Raji (cell line): Measurements from ENCODE around the gene LAMC3.

Experiments
- POLR2A ChIP-seq: IDR thresholded peaks from 2 replicates; pipeline ENCODE4 v1.6.1; 2011; ENCODE audit warnings: low read depth, low read length, control low read depth; ENCODE audit not compliant: insufficient read depth

LAMC3 gene

GRCh38 chr9:131036071-131036470 is 27.1 kb downstream of the LAMC3 start:
- no peak for TF ChIP-seq POLR2A

DNA sequence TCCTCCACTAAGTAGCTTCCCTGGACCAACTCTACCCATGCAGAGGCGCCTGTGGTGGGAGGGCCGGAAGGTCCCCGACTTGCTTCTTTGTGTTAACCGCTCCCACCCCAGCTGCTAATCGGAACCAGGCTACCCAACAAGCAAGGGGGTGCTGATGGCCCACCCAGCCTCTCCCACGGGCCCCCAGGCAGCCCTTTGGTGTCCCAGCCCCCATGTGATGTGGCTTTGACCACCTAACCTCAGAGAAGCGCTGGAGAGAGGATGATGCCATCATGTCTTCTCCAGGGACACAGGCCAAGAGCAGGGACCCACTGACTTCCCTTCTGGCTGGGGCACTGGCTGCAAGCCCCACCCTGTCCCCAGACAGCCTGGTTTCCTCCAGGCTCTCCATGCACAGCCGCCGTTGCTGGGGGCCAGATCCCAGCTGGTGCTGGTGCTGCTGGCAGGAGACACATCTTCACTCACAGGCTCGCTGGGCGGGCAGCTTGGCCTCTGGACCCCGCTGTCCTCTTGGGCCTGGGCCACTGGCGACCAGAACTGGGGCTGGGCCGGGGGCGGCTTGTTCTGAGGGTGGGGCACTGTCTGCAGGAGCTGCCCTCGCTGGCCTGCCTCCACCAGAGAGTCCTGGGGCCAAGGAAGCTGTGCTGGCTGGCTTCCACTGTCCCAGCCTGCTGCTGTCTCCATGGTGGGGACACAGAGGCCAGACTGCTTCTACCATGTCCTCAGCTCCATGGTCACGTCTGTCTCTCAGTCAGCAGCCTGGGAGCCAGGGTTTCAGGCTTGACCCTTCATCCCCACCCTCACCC is 27.8 kb downstream of the LAMC3 start:
- TF ChIP-seq POLR2A, result no peak

GRCh38 chr9:131037335-131038255 is 28.6 kb downstream of the LAMC3 start:
- no peak for TF ChIP-seq POLR2A

- TF ChIP-seq POLR2A, result no peak
Measured at GRCh38 chr9:131038256-131039128, 29.5 kb downstream of the LAMC3 start.

DNA sequence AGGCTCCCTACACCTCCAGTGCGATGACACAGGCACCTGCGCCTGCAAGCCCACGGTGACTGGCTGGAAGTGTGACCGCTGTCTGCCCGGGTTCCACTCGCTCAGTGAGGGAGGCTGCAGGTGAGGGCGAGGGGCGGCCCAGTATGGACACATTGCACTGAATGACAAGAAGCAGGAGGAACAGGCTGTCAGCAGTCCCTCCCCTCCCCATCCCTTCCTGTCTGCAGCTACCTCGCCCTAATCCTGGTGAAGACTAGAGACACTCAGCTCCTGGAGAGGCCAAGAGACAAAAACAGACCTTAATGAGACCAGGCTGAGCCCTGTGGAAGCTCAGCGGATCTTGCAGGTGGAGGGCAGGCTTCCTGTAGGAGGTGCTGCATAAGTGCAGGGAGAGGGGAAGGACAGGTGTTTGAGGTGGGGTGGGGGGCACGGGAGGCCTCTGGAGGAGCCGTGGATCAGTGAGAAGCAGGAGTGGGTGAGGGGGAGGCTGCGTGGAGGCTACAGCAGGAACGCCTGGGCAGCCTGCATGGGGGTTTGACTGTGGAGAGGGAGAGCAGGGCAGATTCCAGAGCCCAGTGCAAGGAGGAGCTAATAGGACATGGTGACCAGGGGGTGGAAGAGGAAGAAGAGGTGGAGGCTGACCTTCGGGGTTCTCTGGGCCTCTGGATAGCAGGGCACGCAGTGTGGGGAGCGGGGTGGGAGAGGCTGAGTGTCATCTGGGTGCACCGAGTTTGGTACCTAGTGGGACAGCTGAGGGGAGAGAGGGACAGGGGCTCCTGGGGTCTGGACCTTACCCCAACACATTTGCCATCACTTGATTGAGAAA is 30.4 kb downstream of the LAMC3 start:
- TF ChIP-seq POLR2A, result no peak

DNA sequence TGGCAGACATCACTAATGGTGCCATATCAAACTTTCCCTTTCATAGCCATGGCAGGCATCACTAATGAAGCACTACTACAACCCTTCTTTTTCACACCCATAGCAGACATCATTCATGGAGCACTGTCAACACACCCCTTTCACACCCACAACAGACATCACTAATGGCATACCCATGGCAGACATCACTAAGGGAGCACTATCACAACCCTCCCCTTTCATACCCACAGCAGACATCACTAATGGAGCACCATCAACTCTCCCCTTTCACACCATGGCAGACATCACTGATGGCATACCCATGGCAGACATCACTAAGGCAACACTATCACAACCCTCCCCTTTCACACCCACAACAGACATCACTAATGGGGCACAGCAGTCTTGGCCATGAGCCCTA is 33.7 kb downstream of the LAMC3 start:
- TF ChIP-seq POLR2A, result no peak

GRCh38 chr9:131043087-131043486 is 34.1 kb downstream of the LAMC3 start:
- TF ChIP-seq POLR2A, result no peak

GRCh38 chr9:131043646-131044045 is 34.7 kb downstream of the LAMC3 start:
- TF ChIP-seq POLR2A, result no peak

- TF ChIP-seq POLR2A, result no peak
Measured at GRCh38 chr9:131045300-131046092, 36.5 kb downstream of the LAMC3 start.

- TF ChIP-seq POLR2A, result no peak
Measured at GRCh38 chr9:131046093-131046380, 37.1 kb downstream of the LAMC3 start.

DNA sequence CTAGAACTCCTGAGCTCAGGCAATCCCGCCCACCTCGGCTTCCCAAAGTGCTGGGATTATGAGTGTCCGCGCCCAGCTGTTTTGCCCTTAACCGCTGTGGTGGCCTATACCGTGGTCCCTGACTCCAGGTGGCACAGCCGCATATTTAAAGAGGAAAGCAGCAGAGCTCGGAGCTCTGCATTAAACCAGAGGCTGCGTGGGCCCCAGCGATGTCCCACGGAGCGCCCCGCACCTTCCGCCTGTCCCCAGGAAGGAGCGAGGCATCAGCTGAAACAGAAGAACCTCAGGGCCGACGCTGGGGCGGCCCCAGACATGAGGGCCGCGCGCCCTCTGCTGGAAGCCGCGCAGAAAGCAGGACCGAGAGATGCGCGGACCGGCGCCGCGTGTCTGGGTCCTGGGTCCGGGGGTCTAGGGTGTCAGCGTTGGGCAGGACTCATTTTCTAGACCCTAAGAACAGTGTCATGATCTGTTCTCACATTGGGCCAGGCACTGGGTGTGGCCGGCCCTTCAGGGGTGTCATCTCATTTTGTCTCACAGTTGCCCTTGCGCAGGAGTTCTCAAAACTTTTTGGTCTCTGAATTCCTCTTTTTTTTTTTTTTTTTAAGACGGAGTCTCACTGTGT is 37.7 kb downstream of the LAMC3 start:
- no peak for TF ChIP-seq POLR2A

DNA sequence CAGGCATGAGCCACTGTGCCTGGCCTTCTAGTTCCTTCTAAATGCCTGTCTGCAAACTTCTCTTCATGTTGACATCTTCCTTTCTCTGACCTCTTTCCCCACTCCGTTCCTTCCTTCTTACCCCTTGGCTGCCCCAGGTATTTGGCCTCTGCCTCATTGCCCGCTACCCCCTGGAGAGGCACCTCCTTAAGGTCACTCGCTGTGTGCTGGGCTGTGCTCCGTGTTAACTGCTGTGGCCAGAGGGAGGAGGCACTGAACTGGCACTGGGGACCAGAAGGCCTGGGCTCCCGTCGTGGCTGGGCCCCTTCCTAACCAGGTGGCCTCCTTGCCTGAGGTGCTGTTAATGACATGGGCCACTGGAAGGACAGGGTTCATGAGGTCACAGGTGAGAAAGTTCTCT is 39.4 kb downstream of the LAMC3 start:
- no peak for TF ChIP-seq POLR2A

- TF ChIP-seq POLR2A, result no peak
Measured at GRCh38 chr9:131048820-131049219, 39.8 kb downstream of the LAMC3 start.
